ENCODE measurements around the gene RASSF7. TPM values are rescaled to one million over a fixed set of nuclear protein-coding genes. Genes with fewer than 3 reads are reported as not detected.

RASSF7 gene
- total and polyA plus RNA-seq, 2 of the 8 experiments (the other 6 are each of a cell fraction or from before 2014, with no cell fraction given): 22.3 to 43.9 TPM

- no peak for TF ChIP-seq POU5F1 (IDR thresholded peaks at IDR 0.05; ENCODE audit: low read depth, low read length)
Observed at GRCh38 chr11:558503-558902, 2.3 kb upstream of the RASSF7 start (continued).
